ENCODE data around the gene CFAP126. TPM values are rescaled to one million over a fixed set of nuclear protein-coding genes. Genes with fewer than 3 reads are reported as not detected.
"Not testable (repeated sequence)": the region's sequence is repeated elsewhere in the genome, so short reads cannot be mapped to it uniquely, and the experiment has no call there.

Gene CFAP126
- total and polyA plus RNA-seq, 12 donors = 0.28 to 0.29 TPM; not detected in 10

- Histone ChIP-seq H3K27ac (no peak overlapping the region), H3K9me3 (replicated peaks in 1 of 3) (no peaks in the 10 kb centered on the region), H3K4me1 (replicated peaks in 1 of 2) (no peaks in the 10 kb centered on the region), H3K27me3 (no peaks in the 10 kb centered on the region), H3K4me3 (no peak overlapping the region), H3K36me3 (replicated peaks in 1 of 2) (no peaks in the 10 kb centered on the region)
- 83 to 87% (median 86%) methylated on average over 6 of the region's 6 CpGs for WGBS, 4 donors
- TF ChIP-seq CTCF (IDR thresholded peaks at IDR 0.05) = no peak
- TF ChIP-seq POLR2A (IDR thresholded peaks at IDR 0.05) = no peak
- intact Hi-C loops (cut with DNase I) = no loop called here
- no peak for DNase-seq
Measured at GRCh38 chr1:161407451-161407985, 39.8 kb upstream of the CFAP126 start.

- H3K27me3 ChIP-seq; H3K36me3 ChIP-seq (replicated peaks in 1 of 2); H3K9me3 ChIP-seq (replicated peaks in 1 of 3); H3K27ac ChIP-seq; intact Hi-C loops (cut with DNase I); DNase-seq; H3K4me1 ChIP-seq (replicated peaks in 1 of 2); H3K4me3 ChIP-seq: not testable (repeated sequence)
- 93 to 98% (median 97%) methylated on average over 10 to 17 of the region's 17 CpGs for WGBS, 4 donors
Measured at GRCh38 chr1:161406551-161406950, 38.9 kb upstream of the CFAP126 start.

- no peaks in the 10 kb centered on the region for H3K27me3 ChIP-seq
- no peak for DNase-seq
- H3K4me3 ChIP-seq = no peak overlapping the region
- intact Hi-C loops (cut with DNase I) = no loop called here
- WGBS, 4 donors = 51 to 67% (median 60%) methylated on average over 11 of the region's 11 CpGs
- no peaks in the 10 kb centered on the region for H3K9me3 ChIP-seq (replicated peaks in 1 of 3)
- TF ChIP-seq CTCF (IDR thresholded peaks at IDR 0.05) = no peak
- TF ChIP-seq POLR2A (IDR thresholded peaks at IDR 0.05) = no peak
- H3K36me3 ChIP-seq (replicated peaks in 1 of 2) = no peaks in the 10 kb centered on the region
- peaks cover 0 to 5% of the 10 kb centered on the region in 2 donors for H3K4me1 ChIP-seq (replicated peaks in 1 of 2)
- no peak overlapping the region for H3K27ac ChIP-seq
Measured at GRCh38 chr1:161404051-161404597, 36.4 kb upstream of the CFAP126 start.

- Histone ChIP-seq H3K9me3 (replicated peaks in 1 of 3) (no peaks in the 10 kb centered on the region), H3K4me1 (replicated peaks in 1 of 2) (peaks cover 0 to 12% of the 10 kb centered on the region in 2 donors), H3K36me3 (replicated peaks in 1 of 2) (no peaks in the 10 kb centered on the region), H3K27me3 (no peaks in the 10 kb centered on the region), H3K27ac (no peak overlapping the region), H3K4me3 (no peak overlapping the region)
- TF ChIP-seq POLR2A (IDR thresholded peaks at IDR 0.05) = no peak
- no peak for TF ChIP-seq CTCF (IDR thresholded peaks at IDR 0.05)
- intact Hi-C loops (cut with DNase I) = no loop called here
- WGBS, 4 donors = 90 to 93% (median 92%) methylated on average over 2 to 3 of the region's 3 CpGs
- DNase-seq = no peak
Measured at GRCh38 chr1:161402446-161402845, 34.8 kb upstream of the CFAP126 start.
